Measurements from ENCODE around the gene LRPAP1.

LRPAP1 gene

GRCh38 chr4:3531318-3531878 is 824 bp downstream of the LRPAP1 start:
- no peak for DNase-seq

- DNase-seq = no peak
Measured at GRCh38 chr4:3530663-3531254, 1.5 kb downstream of the LRPAP1 start.

DNA sequence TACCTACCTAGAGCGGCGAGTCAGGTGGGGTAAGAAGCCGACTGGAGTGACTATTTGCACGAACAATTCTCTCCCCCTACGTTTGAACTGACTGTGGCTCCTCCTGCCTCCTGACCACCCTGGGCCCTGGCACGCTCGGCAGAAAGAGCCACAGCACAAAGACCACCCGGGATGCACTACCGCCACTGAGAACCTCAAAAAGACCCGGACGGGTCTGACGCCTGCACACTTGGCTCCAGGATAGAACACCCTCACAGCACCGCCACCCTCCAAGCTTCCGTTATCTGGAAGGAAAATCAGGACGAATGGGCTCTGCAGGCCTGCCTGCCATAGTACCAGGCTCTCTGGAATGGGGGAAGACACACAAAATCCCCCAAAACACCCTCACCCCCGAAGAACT is 2.2 kb downstream of the LRPAP1 start:
- DNase-seq = no peak

DNA sequence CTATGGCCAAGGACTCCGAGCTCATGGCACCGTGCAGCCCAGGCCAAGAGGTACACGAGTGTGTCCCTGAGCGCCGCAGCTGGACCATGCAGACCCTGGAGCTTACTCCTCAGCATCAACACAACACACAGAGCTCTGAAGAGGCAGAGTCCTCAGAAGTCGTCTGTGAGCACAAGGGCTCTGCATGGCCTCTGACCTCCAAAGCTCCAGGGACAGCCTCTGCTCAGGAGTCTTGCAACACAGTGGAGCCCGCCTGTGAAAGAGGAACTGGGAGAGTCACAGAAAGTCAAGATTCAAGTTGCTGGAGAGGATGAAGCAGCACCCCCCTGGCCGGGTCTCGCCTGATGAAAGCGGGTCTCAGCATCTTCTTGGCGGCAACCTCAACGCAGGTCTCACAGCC is 2.9 kb downstream of the LRPAP1 start:
- no peak for DNase-seq

DNA sequence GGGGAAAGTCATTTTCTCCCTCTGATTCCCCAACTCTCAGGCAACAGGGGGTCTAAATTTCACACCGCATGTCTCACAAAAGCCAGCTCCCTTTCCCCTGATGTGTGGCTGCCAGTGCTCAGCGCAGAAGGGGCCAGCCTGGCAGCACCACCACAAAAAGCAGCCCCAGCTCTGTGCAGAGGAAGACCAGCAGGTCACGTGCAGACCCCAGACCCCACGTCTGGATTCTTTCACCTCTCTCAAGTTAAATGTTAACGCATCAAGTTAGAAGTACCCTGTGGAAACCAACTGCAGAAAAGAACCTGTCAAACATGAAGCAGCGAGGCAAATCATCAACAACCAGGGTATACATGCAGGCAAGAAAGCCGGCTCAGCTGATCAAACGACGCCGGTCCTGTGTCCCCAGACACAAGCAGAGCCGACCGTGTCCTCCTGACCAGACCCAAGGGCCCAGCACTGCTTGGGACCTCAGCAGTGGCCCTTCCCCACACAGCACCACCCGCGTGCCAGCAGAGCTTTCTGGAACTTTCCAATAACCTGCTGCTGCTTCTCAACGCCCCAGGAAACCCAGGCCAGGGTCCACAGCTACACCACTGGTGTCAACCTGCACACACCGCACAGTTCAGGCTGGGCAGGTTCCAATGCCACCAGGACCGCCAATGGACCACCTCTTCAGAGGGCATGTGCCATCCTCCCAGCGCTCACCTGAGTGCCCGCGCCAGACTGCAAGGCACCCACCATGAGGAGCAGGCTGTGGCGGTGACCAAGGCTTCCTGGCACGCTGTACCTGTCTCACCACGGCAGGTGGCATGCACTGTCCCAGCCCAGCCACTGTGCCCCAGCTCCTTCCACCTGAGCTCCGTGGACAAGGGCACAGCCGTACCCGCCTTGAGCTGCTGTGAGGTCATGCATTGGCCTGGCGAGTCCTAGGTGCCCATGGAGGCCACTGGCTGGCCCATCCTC is 4.0 kb downstream of the LRPAP1 start:
- DNase-seq = no peak

- DNase-seq = no peak
Measured at GRCh38 chr4:3527101-3527913, 4.9 kb downstream of the LRPAP1 start.

- no peak for DNase-seq
Measured at GRCh38 chr4:3526456-3526855, 5.8 kb downstream of the LRPAP1 start.

DNA sequence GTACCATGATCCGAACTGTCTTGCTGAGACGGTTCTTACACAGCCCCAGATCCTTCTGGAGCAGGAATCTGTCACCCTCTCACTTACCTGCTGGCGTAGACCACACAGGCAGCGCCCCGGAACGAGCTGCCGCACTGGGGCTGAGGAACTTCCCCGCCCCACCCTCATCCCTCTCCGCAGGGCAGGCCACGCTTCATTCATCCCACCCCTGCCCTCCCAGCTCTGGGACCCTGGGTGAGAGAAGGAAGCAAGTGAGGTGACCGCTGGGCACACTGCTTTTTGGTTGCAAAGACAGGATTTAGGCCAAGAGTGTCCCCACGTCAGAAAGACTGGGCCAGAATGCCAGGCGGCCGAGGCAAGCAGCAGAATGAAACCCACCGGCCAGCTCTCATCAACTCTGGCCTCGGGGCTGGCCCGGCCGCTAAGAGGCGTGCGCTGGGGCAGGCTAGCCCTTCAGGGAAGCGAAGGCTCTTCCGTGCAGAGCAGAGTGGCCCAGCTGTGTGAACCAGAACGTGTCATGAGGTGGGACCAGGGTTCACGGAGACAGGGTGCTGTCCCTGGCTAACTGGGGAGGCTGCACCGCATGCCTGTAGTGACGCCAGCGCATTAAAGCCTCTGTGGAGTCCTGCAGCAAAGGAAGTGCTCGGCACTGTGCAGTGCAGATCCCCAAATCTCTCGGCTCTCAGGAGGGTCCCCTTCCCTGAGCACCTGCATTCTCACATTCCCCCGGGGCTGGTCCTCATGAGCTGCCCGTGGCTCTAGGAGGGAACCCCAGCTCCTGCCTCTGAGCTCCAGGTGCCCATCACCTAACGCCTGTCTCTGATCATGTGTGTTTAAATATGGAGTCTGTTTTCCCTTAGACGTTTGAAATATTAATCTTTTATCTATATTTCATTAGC is 6.4 kb downstream of the LRPAP1 start:
- DNase-seq = no peak

- no peak for DNase-seq
Measured at GRCh38 chr4:3524920-3525319, 7.3 kb downstream of the LRPAP1 start.

GRCh38 chr4:3524349-3524748 is 7.9 kb downstream of the LRPAP1 start:
- DNase-seq = no peak

DNA sequence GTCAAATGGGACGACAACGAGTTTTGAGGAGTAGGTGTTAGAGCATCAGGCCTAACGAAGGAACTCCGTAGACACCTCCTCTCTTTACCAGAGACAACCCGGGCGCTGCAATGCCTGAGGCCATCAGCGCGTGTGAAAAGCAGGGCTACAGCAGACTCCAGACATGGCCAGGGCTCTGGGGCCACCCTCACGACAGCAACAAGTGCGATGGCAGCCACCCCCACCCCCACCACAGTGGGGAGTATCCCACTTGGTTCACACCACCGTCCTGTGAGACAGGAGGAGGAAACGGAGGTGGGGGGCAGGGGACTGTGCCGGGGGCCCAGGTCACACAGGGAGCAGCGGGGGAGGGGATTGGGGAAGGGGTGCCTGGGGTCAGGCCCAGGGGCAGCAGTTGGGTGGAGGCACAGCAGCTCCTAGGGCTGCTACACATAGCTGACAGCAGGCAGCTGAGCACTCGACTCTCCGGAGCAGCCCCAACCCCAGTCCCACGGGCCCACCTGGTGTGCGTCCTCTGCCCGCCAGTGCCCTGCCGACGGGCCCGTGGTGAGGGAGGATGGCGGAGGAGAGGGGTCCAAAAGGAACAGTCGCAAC is 8.5 kb downstream of the LRPAP1 start:
- no peak for DNase-seq

DNA sequence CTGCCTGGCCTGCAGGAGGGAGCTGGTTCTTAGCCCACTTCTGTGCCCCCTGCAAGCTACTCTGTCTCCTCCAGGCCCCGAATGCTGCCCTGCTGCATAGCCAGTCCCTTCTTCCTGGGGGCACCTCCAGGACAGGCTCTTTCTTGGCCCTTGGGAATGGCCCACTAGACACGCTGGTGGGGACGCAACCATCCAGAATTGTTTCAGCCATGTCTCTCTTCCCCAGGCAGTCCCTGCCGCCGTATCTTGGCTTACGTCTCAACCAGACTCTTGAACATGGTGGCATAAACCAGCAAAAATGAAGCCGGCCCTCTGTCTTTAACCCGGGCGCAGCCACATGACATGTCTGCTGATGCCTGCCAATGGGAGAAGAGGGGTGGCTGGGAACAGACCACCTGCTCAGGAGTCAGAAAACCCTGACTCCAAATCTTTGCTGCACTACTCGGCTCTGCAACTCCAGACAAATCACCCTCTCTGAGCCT is 9.0 kb downstream of the LRPAP1 start:
- DNase-seq = no peak

- DNase-seq = no peak
Measured at GRCh38 chr4:3522651-3523050, 9.6 kb downstream of the LRPAP1 start.

DNA sequence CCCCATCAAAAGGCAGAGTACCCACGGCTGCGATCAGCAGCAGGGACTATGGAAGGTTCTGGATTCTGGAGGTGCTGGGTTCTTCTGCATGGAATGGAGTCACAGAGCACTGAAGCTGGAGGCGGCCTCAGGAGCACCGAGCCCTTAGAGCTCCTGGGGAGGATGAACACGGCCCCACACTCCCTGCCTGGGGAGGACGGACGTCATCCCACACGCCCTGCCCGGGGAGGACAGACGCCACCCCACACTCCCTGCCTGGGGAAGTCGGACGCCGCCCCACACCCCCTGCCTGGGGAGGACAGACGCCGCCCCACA is 9.9 kb downstream of the LRPAP1 start:
- no peak for DNase-seq

- DNase-seq = no peak
Measured at GRCh38 chr4:3521621-3522325, 10.4 kb downstream of the LRPAP1 start.

GRCh38 chr4:3520796-3521600 is 11.2 kb downstream of the LRPAP1 start:
- no peak for DNase-seq

DNA sequence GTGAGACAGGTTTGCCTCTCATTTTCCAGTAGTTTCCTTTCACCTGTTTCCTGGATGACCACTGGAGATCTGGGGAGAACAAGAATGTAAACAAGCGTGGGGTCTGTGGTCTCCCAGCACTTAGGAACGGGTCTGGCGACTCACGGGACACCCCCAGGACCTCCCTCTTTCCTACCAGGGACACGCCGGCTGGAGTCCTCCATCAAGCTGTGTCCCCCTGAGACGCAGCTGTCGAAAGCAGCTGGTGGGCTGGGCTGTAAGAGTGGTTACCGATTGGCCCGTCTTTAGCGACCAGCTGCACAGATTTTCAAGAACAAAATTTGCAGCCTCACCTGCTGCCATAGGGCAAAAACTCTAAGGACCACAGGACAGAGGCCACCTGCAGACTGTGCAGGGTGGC is 11.9 kb downstream of the LRPAP1 start:
- no peak for DNase-seq

- no peak for DNase-seq
Measured at GRCh38 chr4:3519468-3520264, 12.6 kb downstream of the LRPAP1 start.

GRCh38 chr4:3518941-3519340 is 13.3 kb downstream of the LRPAP1 start:
- no peak for DNase-seq

Data from CD4-positive, alpha-beta T cell treated with Interleukin-6 for 4 hours (primary cell).